SH-SY5Y (cell line): Measurements from ENCODE around the gene RCBTB2.

Experiments
- GATA2 ChIP-seq: IDR thresholded peaks from 2 replicates; pipeline ENCODE4 v1.6.1; 2011; ENCODE audit warnings: mild to moderate bottlenecking, low read depth, low read length
- GATA3 ChIP-seq: IDR thresholded peaks from 2 replicates; pipeline ENCODE4 v1.6.1; 2011; ENCODE audit warnings: low read depth, mild to moderate bottlenecking, low read length, moderate library complexity

DNA sequence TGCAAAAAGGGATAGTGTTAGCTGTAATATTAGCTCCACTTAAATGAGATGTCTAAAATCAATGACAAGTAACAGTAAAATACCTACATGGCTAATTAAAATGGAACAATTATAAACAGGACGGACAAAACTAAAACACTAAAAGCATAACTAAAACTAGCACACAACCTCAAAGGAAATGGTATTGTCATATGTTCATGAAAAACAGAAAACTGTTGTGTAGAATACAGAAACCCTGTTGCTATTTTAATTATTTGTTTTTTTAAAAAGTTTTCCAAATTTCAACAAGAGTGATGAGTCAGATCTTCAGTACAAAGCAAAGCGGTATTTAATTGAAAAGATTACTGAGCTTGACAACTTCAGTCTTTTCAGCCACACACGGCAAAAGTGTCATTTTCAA lies 4.2 kb downstream of the RCBTB2 start:
- TF ChIP-seq GATA3 (no peak), GATA2 (no peak)
